ENCODE measurements around the gene PIP4K2C.

DNA sequence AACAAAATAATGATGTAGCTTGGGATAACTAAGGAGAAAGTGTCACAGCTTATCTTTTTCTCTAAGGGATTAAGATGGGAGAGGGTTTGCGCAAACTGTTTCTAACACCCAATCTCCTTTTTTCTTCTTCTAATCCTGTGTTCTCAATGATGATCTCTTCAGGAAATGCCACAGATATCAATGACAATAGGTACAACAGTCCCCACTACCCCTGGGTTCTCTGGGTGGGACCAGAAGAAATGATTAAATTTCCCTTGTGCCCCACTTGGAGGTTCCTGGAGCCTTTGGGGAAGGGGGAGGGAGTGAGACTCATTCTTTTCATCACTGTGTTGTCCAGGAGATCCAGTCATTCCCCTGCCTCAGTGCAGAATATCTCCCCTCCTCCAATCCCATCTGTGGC is 8.6 kb upstream of the PIP4K2C start:
- TF ChIP-seq POLR2AphosphoS5 (IDR thresholded peaks at IDR 0.05; ENCODE audit: low read depth) = no peak
- TF ChIP-seq NANOG (IDR thresholded peaks at IDR 0.05; ENCODE audit: borderline replicate concordance) = no peak
- TF ChIP-seq CTCF (conservative IDR thresholded peaks at IDR 0.05; ENCODE audit: low read depth in 2 of 2) = no peak
- no peak for TF ChIP-seq CREB1 (CRISPR knock-in tag; IDR thresholded peaks at IDR 0.05; ENCODE audit: low read depth)
- no peak for TF ChIP-seq EZH2 (IDR thresholded peaks at IDR 0.05; ENCODE audit: low read depth, unreplicated experiment)
- no peak for TF ChIP-seq EZH2phosphoT487 (IDR thresholded peaks at IDR 0.05; ENCODE audit: unreplicated experiment)
- TF ChIP-seq ETS1 (IDR thresholded peaks at IDR 0.05) = no peak
- TF ChIP-seq, protein P1, sequence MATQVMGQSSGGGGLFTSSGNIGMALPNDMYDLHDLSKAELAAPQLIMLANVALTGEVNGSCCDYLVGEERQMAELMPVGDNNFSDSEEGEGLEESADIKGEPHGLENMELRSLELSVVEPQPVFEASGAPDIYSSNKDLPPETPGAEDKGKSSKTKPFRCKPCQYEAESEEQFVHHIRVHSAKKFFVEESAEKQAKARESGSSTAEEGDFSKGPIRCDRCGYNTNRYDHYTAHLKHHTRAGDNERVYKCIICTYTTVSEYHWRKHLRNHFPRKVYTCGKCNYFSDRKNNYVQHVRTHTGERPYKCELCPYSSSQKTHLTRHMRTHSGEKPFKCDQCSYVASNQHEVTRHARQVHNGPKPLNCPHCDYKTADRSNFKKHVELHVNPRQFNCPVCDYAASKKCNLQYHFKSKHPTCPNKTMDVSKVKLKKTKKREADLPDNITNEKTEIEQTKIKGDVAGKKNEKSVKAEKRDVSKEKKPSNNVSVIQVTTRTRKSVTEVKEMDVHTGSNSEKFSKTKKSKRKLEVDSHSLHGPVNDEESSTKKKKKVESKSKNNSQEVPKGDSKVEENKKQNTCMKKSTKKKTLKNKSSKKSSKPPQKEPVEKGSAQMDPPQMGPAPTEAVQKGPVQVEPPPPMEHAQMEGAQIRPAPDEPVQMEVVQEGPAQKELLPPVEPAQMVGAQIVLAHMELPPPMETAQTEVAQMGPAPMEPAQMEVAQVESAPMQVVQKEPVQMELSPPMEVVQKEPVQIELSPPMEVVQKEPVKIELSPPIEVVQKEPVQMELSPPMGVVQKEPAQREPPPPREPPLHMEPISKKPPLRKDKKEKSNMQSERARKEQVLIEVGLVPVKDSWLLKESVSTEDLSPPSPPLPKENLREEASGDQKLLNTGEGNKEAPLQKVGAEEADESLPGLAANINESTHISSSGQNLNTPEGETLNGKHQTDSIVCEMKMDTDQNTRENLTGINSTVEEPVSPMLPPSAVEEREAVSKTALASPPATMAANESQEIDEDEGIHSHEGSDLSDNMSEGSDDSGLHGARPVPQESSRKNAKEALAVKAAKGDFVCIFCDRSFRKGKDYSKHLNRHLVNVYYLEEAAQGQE (IDR thresholded peaks at IDR 0.05; ENCODE audit: unreplicated experiment) = no peak
